Liver (tissue), 9 donors: ENCODE measurements around the gene TMC1. TPM values are rescaled to one million over a fixed set of nuclear protein-coding genes. Genes with fewer than 3 reads are reported as not detected.

ENCODE experiments used
- DNase-seq: peaks from one replicate; pipeline ENCODE4 v3.0.0-alpha.2; 2017; ENCODE audit warnings: low spot score
- H3K27ac ChIP-seq, 2 donors: one replicate each; pipeline ENCODE4 v1.7.0; 2013; ENCODE audit warnings: inconsistent platforms in 2 of 2, low read length in 2 of 2, control low read depth in 1 of 2, low read depth in 1 of 2, mild to moderate bottlenecking in 1 of 2
- H3K27me3 ChIP-seq, 4 donors: one replicate each; pipeline versions ENCODE4 v1.6.1 to v1.7.0; 2013; ENCODE audit warnings: low read length in 3 of 4, inconsistent platforms in 1 of 4, mild to moderate bottlenecking in 1 of 4, moderate library complexity in 1 of 4; ENCODE audit not compliant: control insufficient read depth in 4 of 4, insufficient read depth in 4 of 4
- H3K36me3 ChIP-seq, 4 donors: one replicate each; pipeline versions ENCODE4 v1.6.1 to v1.7.0; 2013; ENCODE audit warnings: low read length in 3 of 4, mild to moderate bottlenecking in 3 of 4, low read depth in 1 of 4, moderate library complexity in 1 of 4; ENCODE audit not compliant: control insufficient read depth in 4 of 4, insufficient read depth in 3 of 4
- H3K4me1 ChIP-seq, 4 donors: one replicate each; pipeline versions ENCODE4 v1.6.1 to v1.7.0; 2013; ENCODE audit warnings: low read length in 3 of 4, mild to moderate bottlenecking in 3 of 4, moderate library complexity in 1 of 4; ENCODE audit not compliant: control insufficient read depth in 4 of 4, insufficient read depth in 4 of 4
- H3K4me3 ChIP-seq, 3 donors: one replicate each; pipeline versions ENCODE4 v1.6.1 to v1.7.0; 2013; ENCODE audit warnings: low read length in 3 of 3, control low read depth in 1 of 3, low read depth in 1 of 3, mild to moderate bottlenecking in 1 of 3
- H3K9ac ChIP-seq, 2 donors: one replicate each; pipeline ENCODE4 v1.7.0; 2013; ENCODE audit warnings: low read length in 2 of 2, mild to moderate bottlenecking in 2 of 2, moderate library complexity in 2 of 2, control low read depth in 1 of 2, low read depth in 1 of 2
- H3K9me3 ChIP-seq, 4 donors: one replicate each; pipeline versions ENCODE4 v1.6.1 to v1.7.0; 2013; ENCODE audit warnings: low read length in 3 of 4; ENCODE audit not compliant: control insufficient read depth in 4 of 4
- EGR1 ChIP-seq, 2 donors: IDR thresholded peaks; 2 replicates each; pipeline ENCODE4 v1.6.1; 2016 to 2018; ENCODE audit warnings: antibody characterized with exemption in 2 of 2, low read depth in 2 of 2
- FOXA1 ChIP-seq: IDR thresholded peaks from 2 replicates; pipeline ENCODE4 v1.6.1; 2016; ENCODE audit warnings: antibody characterized with exemption
- GABPA ChIP-seq, 2 donors: IDR thresholded peaks in 1 of 2; conservative IDR thresholded peaks in 1 of 2; 2 replicates each; pipeline ENCODE4 v1.6.1; 2016; ENCODE audit warnings: antibody characterized with exemption in 2 of 2, mild to moderate bottlenecking in 1 of 2, moderate library complexity in 1 of 2
- HNF4A ChIP-seq, 2 donors: conservative IDR thresholded peaks; 2 replicates each; pipeline ENCODE4 v1.6.1; 2016; ENCODE audit warnings: antibody characterized with exemption in 2 of 2, mild to moderate bottlenecking in 2 of 2
- HNF4G ChIP-seq: IDR thresholded peaks from 2 replicates; pipeline ENCODE4 v1.6.1; 2016; ENCODE audit warnings: antibody characterized with exemption
- NR2F2 ChIP-seq: IDR thresholded peaks from 2 replicates; pipeline ENCODE4 v1.6.1; 2016; ENCODE audit warnings: antibody characterized with exemption
- RAD21 ChIP-seq, 2 donors: IDR thresholded peaks; 2 replicates each; pipeline ENCODE4 v1.6.1; 2016; ENCODE audit warnings: antibody characterized with exemption in 2 of 2, mild to moderate bottlenecking in 2 of 2
- RXRA ChIP-seq, 2 donors: IDR thresholded peaks; 2 replicates each; pipeline ENCODE4 v1.6.1; 2017 to 2018; ENCODE audit warnings: antibody characterized with exemption in 2 of 2, mild to moderate bottlenecking in 1 of 2
- YY1 ChIP-seq: IDR thresholded peaks from 2 replicates; pipeline ENCODE4 v1.6.1; 2016; ENCODE audit warnings: antibody characterized with exemption, mild to moderate bottlenecking
- WGBS: extraction: QIAGEN DNeasy Blood & Tissue Kit; methylation state at CpG from one replicate; pipeline ENCODE4 v1.1.7; 2013; 5-methylcytosine and 5-hydroxymethylcytosine counted together
- polyA plus RNA-seq, 2 donors: library from polyadenylated mRNA; stranded (reverse) in 1 of 2; unstranded in 1 of 2; fragments of 200-250 nt in 1 of 2; fragments of >200 nt in 1 of 2; fragmentation: Nextera tagmentation in 1 of 2; extraction: Ambion mirVana in 1 of 2; gene quantifications; one replicate each; pipeline versions ENCODE4 v1.2.1 to v1.2.3, GENCODE V29; 2013 to 2015
- total RNA-seq, 2 donors: library from RNA; depleted of rRNA; stranded (reverse); fragments of >200 nt; gene quantifications; one replicate each; pipeline ENCODE4 v1.2.3, GENCODE V29; 2014
- TF ChIP-seq, protein P1 (sequence below): IDR thresholded peaks from 2 replicates; pipeline ENCODE4 v1.6.1; 2016; ENCODE audit warnings: antibody characterized with exemption
- TF ChIP-seq, protein P2 (sequence below): IDR thresholded peaks from 2 replicates; pipeline ENCODE4 v1.6.1; 2016; ENCODE audit warnings: antibody characterized with exemption, mild to moderate bottlenecking
- TF ChIP-seq, protein P3 (sequence below): IDR thresholded peaks from 2 replicates; pipeline ENCODE4 v1.6.1; 2016; ENCODE audit warnings: antibody characterized with exemption
- TF ChIP-seq, protein P4 (sequence below): IDR thresholded peaks from 2 replicates; pipeline ENCODE4 v1.6.1; 2016; ENCODE audit warnings: antibody characterized with exemption
- donor health status: healthy.
- donor health status: healthy.
- donor health status: healthy.
- donor health status: healthy.
- donor health status: healthy.

The TMC1 gene
- total and polyA plus RNA-seq, 4 donors = 0.09 TPM; not detected in 3

DNA sequence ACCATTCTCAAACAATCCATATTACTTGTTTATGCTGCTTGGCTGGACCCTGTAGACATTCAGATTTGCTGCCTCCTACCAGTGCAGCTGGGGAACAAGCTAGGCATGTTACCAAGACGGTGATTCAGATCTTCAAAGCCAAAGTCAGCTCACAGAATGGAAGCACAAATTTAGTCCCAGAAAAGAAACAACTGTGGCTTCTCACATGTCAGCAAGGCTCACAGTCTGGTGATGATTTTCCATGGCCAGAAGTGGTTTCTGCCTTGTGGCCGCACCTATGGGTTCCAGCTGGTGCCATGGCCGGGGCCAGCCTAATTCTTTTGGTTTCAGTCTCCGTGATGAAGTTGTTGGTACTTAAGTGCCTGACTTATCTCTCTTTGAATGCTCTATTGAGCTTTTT is 182.2 kb downstream of the TMC1 start:
- H3K4me3 ChIP-seq = no peak overlapping the region
- DNase-seq = no peak

DNA sequence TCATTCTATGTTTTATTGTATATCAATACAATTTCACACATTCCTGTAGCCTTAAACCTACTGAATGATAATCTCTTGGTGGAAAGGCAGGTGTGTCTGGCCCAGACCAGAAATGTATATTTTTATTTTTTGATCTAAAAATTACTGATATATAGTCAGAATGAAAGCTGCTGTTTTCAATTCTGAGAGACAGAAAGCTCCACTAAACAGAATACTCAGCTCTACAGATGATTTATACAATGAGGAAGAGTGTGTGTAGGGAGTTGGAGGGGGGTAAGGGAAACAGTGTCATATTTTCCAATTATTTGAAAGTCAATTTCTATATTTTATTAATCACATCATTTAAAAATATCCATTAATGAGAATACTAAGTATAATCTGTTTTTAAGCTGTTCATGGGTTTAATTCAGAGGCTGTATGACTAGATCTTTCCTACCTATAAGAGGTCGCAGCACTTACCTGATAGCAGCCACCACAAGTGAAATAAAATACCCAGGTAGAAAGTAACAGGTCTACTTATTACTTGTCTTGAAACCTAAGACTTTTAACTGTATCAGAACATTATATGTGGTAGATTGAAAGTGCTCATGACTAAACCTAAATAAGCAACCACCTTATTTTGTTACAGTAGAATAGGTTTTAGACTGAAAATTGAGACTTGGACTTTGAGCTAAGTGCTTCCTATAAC is 183.4 kb downstream of the TMC1 start:
- H3K36me3 ChIP-seq = no peaks in the 10 kb centered on the region
- no peak overlapping the region for H3K9ac ChIP-seq
- no peaks in the 10 kb centered on the region for H3K27me3 ChIP-seq
- no peak overlapping the region for H3K27ac ChIP-seq
- 90% methylated on average over 1 of the region's 1 CpG for WGBS
- H3K4me1 ChIP-seq = no peaks in the 10 kb centered on the region
- no peaks in the 10 kb centered on the region for H3K9me3 ChIP-seq
- DNase-seq = no peak
- H3K4me3 ChIP-seq = no peak overlapping the region
- TF ChIP-seq RXRA (IDR thresholded peaks at IDR 0.05) = no peak
- TF ChIP-seq EGR1 (IDR thresholded peaks at IDR 0.05; ENCODE audit: low read depth in 2 of 2) = no peak
- TF ChIP-seq NR2F2 = no peak
- no peak for TF ChIP-seq YY1
- TF ChIP-seq, protein P1, sequence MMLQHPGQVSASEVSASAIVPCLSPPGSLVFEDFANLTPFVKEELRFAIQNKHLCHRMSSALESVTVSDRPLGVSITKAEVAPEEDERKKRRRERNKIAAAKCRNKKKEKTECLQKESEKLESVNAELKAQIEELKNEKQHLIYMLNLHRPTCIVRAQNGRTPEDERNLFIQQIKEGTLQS = no peak
- no peak for TF ChIP-seq RAD21 (IDR thresholded peaks at IDR 0.05)
- TF ChIP-seq HNF4A (conservative IDR thresholded peaks at IDR 0.05) = no peak

More for the DNA sequence above, 182.2 kb downstream of the TMC1 start:
- WGBS = 92% methylated on average over 4 of the region's 4 CpGs
- H3K9me3 ChIP-seq = no peaks in the 10 kb centered on the region
- TF ChIP-seq EGR1 (IDR thresholded peaks at IDR 0.05; ENCODE audit: low read depth in 2 of 2) (no peak), YY1 (no peak), FOXA1 (no peak), HNF4A (conservative IDR thresholded peaks at IDR 0.05) (no peak)
- TF ChIP-seq, protein P2, sequence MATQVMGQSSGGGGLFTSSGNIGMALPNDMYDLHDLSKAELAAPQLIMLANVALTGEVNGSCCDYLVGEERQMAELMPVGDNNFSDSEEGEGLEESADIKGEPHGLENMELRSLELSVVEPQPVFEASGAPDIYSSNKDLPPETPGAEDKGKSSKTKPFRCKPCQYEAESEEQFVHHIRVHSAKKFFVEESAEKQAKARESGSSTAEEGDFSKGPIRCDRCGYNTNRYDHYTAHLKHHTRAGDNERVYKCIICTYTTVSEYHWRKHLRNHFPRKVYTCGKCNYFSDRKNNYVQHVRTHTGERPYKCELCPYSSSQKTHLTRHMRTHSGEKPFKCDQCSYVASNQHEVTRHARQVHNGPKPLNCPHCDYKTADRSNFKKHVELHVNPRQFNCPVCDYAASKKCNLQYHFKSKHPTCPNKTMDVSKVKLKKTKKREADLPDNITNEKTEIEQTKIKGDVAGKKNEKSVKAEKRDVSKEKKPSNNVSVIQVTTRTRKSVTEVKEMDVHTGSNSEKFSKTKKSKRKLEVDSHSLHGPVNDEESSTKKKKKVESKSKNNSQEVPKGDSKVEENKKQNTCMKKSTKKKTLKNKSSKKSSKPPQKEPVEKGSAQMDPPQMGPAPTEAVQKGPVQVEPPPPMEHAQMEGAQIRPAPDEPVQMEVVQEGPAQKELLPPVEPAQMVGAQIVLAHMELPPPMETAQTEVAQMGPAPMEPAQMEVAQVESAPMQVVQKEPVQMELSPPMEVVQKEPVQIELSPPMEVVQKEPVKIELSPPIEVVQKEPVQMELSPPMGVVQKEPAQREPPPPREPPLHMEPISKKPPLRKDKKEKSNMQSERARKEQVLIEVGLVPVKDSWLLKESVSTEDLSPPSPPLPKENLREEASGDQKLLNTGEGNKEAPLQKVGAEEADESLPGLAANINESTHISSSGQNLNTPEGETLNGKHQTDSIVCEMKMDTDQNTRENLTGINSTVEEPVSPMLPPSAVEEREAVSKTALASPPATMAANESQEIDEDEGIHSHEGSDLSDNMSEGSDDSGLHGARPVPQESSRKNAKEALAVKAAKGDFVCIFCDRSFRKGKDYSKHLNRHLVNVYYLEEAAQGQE = no peak
- H3K27me3 ChIP-seq = peaks cover 0 to 1% (median 0%) of the 10 kb centered on the region in 4 donors
- no peaks in the 10 kb centered on the region for H3K36me3 ChIP-seq
- no peak overlapping the region for H3K27ac ChIP-seq
- no peaks in the 10 kb centered on the region for H3K4me1 ChIP-seq
- no peak overlapping the region for H3K9ac ChIP-seq

DNA sequence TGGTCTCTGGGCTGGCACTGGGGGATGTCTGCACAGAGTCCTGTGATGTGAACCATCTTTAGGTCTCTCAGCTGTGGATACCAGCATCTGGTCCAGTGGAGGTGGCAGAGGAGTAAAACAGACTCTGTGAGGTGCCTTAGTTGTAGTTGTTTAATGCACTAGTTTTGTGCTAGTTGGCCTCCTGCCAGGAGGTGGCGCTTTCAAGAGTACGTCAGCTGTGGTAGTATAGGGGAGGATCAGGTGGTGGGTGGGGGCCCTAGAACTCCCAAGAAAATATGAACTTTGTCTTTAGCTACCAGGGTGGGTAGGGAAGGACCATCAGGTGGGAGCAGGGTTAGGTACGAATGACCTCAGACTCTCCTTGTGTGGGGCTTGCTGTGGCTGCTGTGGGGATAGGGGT is 197.1 kb downstream of the TMC1 start:
- Histone ChIP-seq H3K9me3 (no peaks in the 10 kb centered on the region), H3K4me3 (no peak overlapping the region), H3K9ac (no peak overlapping the region), H3K4me1 (no peaks in the 10 kb centered on the region), H3K36me3 (no peaks in the 10 kb centered on the region), H3K27me3 (no peaks in the 10 kb centered on the region), H3K27ac (no peak overlapping the region)
- TF ChIP-seq, protein P3, sequence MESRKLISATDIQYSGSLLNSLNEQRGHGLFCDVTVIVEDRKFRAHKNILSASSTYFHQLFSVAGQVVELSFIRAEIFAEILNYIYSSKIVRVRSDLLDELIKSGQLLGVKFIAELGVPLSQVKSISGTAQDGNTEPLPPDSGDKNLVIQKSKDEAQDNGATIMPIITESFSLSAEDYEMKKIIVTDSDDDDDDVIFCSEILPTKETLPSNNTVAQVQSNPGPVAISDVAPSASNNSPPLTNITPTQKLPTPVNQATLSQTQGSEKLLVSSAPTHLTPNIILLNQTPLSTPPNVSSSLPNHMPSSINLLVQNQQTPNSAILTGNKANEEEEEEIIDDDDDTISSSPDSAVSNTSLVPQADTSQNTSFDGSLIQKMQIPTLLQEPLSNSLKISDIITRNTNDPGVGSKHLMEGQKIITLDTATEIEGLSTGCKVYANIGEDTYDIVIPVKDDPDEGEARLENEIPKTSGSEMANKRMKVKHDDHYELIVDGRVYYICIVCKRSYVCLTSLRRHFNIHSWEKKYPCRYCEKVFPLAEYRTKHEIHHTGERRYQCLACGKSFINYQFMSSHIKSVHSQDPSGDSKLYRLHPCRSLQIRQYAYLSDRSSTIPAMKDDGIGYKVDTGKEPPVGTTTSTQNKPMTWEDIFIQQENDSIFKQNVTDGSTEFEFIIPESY = no peak
- no peak for TF ChIP-seq GABPA (IDR thresholded peaks at IDR 0.05 in 1 of 2, conservative IDR thresholded peaks at IDR 0.05 in 1 of 2)
- TF ChIP-seq, protein P4, sequence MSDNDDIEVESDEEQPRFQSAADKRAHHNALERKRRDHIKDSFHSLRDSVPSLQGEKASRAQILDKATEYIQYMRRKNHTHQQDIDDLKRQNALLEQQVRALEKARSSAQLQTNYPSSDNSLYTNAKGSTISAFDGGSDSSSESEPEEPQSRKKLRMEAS = no peak
- TF ChIP-seq HNF4G = no peak
- 86% methylated on average over 3 of the region's 3 CpGs for WGBS
- no peak for DNase-seq
